ENCODE results near the gene PPFIA4.

PPFIA4 gene

DNA sequence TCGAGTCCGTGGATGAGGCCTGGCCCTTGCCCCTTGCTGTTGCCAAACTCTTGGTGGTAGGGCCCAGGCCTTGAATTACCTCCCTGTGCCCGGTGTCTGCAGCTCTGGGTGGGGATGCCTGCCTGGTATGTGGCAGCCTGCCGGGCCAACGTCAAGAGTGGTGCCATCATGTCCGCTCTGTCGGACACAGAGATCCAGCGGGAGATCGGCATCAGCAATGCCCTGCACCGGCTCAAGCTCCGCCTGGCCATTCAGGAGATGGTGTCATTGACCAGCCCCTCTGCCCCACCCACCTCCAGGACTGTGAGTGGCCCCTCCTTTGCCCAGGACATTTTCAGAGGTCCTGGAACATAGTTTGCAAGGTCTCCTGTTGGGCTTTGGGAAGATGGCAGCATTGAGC lies 33.8 kb downstream of the PPFIA4 start:
- DNase-seq: no peak

- DNase-seq: no peak
These were observed 37.0 kb downstream of the PPFIA4 start for GRCh38 chr1:203063287-203063686.

- DNase-seq: no peak
These were observed 38.9 kb downstream of the PPFIA4 start for GRCh38 chr1:203065191-203065590.

DNA sequence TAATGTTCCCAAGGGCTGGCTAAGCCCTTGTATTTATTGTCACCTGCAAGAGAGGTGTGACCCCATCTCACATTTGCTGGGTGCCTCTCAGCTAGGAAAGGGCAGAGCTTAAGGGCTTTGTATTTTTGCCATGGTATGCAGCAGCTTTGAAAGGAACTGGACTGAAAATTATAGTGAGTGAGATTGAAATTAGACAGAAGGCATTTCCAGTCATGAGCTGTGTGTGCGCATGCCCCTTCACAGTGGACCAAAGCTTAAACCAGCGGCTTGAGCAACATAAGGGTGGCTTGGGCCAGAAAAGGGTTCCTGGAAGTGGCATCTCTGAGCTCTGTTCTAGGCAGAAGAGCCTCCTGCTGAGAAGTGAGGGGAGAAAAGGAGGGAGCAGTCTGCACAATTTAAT lies 39.7 kb downstream of the PPFIA4 start:
- DNase-seq: no peak

- DNase-seq: no peak
These were observed 40.7 kb downstream of the PPFIA4 start for GRCh38 chr1:203066965-203067364.

DNA sequence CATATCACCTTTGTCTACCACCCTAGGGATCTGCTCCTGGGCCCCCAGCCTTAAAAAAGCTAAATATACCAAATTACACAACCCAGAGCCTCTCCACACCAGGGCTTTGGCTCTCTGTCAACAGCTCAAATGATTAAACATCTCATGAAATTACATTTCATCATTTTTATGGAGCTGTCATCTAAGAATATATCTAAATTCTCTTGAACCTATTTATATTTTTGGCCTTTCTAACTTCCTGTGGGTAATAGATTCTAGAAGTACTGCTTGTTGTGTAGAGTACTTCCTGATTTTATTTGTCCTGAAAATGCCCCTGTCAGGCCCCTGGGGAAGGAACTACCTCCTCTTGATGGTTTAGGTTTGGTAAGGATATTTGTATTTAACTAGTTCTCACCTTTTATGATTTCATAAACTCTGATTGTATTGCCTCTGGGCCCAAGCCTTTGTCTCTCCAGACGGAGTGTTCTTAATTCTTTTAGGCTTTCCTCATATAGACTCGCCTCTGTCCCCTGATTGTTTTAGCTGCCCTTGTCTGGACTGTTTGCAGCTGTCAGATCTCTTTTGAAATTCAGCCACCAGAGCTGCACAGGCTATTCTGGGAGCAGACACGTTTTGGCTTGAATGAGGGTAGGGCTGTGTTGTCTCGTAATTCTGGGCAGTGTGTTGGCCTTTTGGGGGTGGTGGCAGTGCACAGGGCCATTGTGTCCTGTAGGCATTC lies 42.9 kb downstream of the PPFIA4 start:
- DNase-seq: peak; percentile 46

DNA sequence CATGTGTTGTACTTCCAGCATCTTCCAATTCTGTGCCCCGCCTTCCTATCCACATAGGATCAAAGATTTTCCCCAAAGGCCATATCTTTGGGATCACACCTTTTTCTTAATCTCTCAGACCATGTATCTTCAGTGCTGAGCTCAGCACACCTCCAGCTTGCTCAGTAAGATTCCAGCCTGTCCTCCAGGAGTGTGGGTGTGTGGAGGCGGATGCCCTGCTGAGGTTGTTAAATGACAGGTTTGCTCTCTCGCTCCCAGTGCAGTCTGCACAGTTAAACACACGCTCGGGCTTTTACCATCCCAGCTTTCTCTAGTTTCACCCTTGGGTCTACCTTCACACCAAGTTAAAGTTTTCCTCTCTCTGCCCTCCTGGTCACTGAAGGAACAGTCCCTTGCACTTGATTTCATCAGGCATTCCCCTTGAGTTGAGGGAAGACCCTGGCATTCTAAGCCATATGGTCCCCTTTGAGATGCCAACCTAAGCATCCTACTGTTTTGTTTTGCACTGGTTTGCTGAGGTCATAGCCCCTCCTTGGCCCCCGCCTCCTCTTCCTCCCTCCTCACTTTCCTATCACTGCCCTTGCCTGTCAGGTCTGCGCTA lies 45.8 kb downstream of the PPFIA4 start:
- DNase-seq: no peak

GRCh38 chr1:203072911-203073310 lies 46.6 kb downstream of the PPFIA4 start:
- DNase-seq: no peak

- DNase-seq: no peak
These were observed 47.2 kb downstream of the PPFIA4 start for GRCh38 chr1:203073469-203073868.

GRCh38 chr1:203074610-203075009 lies 48.3 kb downstream of the PPFIA4 start:
- no peak for DNase-seq

DNA sequence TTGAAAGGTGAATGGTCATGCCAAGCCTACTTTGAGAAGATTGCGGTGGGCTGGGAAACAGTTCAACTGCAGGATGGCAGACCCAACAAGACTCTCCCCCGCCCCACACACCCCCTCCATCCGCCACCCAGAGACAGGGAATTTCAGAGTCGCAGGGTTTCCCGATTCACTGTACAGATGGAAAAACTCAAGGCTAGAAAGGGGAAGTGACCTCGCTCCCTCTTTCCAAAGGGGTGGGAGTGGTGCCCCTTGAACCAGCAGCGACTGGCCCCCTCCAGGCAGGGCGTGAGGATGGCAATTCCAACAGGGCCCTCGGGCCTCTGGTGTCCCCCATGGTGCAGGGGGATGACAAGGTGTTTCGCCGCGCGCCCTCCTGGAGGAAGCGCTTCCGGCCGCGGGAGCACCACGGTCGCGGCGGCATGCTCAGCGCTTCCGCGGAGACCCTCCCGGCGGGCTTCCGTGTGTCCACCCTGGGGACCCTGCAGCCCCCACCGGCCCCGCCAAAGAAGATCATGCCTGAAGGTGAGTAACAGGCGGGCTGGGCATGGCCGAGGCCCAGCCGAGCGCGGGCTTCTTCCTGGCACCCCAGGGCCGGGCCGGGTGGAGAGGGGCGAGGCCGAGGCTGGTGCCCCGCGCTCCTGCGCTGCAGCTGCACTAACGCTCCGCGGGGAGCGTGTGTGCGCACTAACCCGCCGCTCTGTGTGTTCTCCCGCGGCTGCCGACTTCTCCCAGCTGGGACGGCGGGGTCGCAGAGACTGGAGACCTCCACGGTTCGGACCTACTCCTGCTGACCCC lies 49.1 kb downstream of the PPFIA4 start:
- peak; percentile 56 for DNase-seq

GRCh38 chr1:203076031-203076511 lies 49.8 kb downstream of the PPFIA4 start:
- DNase-seq: peak; percentile 24

GRCh38 chr1:203077367-203077766 lies 51.1 kb downstream of the PPFIA4 start:
- DNase-seq: no peak

- no peak for DNase-seq
These were observed 51.7 kb downstream of the PPFIA4 start for GRCh38 chr1:203077956-203078355.

DNA sequence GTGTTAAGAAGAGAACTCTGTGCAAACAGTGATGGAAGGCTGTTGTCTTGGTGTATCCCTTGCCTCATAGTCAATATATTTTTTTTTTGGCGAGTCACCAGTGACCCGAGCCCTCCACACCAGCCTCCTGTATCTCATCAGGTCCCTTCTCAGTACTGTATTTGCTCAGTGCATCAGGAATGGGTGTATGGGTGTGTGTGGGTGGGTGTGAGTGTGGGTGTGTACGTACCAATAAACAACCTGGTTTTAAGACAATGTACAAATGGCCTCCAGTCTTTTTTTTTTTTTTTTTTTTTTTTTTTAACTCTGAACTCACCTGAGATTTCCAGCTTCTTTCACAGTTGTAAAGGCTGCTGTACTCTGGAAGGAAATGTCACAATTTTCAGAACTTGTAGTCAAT lies 52.2 kb downstream of the PPFIA4 start:
- DNase-seq: no peak

DNA sequence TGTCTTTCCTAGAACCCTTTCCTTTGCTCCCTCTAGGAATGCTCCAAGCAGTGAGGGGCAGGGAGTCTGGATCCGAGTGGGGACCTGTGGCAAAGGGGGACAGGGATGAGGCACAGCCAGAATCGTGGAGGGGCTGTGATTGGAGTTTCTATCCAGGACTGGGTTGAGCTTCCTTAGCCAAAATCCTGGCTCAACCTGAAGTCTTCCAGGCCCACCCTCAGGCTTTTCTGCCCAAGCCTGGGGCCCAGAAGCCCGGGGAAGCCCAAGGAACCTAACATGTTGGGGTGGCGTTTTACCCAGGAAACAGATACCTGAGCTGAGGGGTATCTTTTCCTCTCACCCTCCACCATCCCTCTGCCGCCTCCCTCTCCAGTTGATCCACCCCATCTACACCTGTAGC lies 54.2 kb downstream of the PPFIA4 start:
- DNase-seq: no peak

GRCh38 chr1:203081465-203082230 lies 55.4 kb downstream of the PPFIA4 start:
- DNase-seq: peak; percentile 14

DNA sequence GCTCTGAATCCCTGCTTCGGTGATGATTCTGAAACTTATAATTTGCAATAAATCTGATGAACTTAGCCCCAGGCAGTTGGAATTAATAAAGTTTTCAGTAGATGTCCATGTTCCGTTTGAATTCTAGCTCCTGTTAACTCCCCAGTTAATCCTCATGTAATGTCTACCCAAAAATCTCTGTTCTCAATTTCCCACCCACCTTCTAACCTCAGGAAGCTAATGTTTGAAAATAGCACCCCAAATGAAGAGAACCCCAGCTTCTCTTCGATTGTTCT lies 55.9 kb downstream of the PPFIA4 start:
- no peak for DNase-seq

DNA sequence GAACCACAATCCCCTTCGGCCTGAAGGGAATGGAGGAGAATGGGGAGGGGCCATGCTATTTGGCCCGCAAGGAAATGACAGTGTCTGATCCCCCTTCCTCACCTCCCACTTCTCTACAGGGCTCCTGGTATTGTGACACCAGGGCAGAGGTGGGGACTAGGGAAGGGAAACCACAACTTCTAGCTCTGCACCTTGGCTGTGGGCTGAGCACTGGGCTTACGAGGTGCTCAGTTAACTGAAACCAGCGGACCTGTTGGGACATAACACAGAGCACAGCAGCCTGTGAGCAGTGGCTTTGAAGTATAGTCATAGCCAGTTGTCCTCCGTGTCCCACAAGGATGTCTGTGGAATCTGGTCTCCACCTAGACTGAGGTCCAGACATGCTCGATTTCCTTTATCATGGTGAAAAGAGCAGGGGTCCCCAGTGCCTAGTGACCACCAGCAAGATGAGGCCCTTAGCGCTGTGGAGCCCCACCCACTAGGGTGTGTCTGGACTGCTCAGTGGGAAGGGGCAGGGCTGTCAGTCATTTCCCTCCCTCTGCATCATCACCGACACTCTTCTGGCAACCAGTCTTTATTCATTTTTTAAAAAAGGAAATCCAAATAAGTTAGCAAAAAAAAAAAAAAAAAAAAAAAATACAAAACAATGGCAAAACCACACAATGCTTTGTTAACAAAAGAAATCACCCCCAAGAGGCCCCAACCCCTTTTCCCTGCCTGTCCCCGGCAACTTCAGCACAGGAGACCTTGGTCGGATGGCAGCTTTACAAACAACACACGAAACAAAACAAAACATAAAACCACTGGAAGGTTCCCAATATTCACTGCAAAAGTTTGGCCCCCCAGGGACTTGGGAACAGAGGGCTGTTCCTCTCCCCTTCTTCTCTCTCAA lies 56.5 kb downstream of the PPFIA4 start:
- DNase-seq: no peak

DNA sequence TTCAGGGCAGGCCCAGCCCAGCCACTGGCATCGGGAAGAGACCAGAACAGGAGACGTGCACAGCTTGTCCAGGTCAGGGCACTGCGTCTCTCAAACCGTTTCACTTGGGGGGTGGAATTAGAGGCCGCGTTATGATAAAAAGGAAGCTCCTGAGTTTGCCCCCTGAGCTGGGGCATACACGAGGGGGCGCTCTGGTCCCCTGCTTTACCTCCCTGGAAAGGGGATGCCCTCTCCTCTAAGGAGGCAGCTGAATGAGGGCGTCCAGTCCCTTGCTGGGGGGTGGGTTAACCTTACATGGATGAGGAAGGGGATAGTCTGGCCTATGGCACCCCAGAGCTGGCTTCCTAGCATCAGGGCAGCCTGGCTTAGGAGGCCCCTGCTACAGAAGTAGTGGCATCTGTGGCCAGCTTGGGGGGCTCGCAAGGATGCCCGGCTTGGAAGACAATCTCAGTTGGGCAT lies 57.2 kb downstream of the PPFIA4 start:
- no peak for DNase-seq

- no peak for DNase-seq
These were observed 58.6 kb downstream of the PPFIA4 start for GRCh38 chr1:203084588-203085527.

All from eye (tissue), 1 donor.